ENCODE measurements around the gene ANKFY1.
"Not testable (repeated sequence)": the region's sequence is repeated elsewhere in the genome, so short reads cannot be mapped to it uniquely, and the experiment has no call there.

The ANKFY1 gene

DNA sequence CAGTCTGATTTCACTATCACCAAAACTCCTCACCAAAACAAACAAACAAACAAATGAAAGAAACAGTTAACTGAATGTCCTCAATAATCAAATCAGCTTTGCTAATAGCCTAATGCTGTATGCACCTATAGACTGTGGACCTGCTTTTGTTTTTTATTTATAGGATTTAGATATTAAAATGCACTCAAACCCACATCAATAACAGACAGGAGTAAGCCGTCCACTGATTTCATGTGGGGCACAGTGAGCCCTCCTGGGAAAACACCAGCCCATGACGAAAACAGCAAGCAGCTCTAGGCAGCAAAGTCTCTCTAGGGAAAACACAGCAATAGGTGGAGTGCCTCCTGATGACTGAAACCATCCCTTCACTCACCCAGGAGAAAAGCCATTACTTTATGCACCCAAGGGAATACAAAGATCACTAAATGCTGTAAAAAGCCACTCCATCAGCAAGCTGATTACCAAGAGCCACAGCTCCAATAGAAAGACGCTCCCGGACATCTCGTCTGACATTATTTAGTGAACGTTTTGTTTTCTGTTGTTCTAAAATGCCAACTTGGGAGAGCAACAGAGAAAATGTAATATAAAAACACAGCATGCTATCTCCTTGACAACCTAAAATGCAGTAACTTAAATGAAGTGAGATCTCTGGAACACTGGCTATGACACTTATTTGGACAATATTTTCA lies 47.8 kb downstream of the ANKFY1 start:
- no peak for DNase-seq

DNA sequence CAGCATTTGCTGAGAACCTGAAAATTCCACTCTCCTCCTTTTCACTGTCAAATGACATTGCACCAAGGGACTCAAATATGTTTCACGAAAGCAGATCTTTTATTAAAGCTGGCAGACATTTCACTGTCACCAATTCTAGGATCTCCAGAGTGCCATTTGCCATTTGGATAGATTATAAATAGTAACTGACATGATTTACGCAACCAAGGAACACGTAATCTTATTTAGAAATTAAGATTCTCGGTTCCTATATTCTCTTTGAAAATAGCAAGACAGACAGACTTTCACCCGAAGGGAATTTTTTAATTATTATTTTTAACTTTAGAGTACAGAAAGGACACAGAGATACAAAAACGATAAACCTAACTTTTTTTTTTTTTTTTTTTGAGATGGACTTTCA lies 49.6 kb downstream of the ANKFY1 start:
- DNase-seq = no peak

DNA sequence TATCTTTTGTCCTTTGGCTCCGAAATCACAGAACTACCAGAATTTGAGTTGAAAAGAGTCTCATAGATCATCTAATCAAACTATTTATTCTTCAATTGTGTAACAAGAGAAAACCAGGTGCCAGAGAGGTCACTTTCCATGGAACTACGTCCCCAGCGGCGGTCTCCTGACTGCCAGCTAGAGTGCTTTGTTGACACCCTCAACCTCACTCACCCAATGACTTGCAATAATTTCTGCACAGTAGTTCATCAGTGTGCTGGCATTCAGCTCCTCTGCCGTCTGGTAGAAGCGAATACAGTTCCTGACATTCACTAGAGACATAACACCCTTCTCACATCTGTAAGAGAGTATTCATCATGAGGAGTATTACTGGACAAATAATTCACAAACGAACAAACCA lies 54.2 kb downstream of the ANKFY1 start:
- no peak for DNase-seq

DNA sequence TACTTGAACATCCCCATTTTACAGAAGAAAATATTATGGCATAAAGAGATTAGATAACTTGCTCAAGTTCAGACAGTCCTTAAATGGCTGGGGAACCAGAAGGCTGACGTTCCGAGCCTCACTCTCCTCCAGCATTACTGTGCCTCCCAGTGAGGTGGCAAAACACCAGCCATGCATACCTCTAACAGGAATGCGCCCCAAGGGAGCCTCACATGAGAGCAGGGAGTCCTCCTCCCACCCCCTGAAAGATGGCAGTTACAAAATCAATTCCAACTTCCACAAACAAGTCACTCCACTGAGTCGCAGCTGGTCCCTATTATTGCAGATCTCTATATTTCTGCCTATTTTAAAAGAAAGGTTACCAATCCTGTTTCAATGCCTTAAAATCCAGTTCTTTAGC lies 55.5 kb downstream of the ANKFY1 start:
- DNase-seq = no peak

DNA sequence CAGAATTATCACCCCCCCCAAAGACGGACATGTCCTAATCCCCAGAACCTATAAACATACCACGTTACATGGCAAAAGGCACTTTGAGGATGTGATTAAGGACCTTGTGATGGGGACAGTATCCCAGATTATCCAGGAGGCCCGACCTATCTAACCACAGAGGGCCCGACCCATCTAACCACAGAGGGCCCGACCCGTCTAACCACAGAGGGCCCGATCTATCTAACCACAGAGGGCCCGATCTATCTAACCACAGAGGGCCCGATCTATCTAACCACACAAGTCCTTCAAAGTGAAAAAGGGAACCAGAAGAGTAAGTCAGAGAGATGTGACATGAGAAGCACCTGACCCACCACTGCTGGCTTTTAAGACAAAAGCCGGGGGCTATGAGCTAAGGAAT lies 56.8 kb downstream of the ANKFY1 start:
- peak in 1 of 2 donors; percentile 18 for DNase-seq

DNA sequence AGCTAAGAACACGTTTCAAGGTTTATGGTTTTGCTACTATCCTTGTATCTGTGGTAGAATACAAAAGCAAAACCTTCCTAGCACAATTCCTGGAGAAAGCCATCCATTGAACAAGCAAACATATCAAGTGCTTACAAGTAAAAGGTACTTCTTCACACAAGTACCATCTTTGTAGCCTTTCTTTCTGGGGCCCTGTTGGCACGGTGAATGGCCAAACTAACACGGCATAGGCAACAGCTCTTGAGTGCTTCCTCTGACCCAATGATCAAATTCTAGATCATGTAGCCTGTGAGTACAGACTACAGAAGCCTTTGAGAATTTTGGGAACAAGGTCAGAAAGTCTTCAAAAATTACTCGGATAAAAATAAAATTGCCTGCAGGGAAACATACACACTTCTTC lies 57.9 kb downstream of the ANKFY1 start:
- no peak for DNase-seq

DNA sequence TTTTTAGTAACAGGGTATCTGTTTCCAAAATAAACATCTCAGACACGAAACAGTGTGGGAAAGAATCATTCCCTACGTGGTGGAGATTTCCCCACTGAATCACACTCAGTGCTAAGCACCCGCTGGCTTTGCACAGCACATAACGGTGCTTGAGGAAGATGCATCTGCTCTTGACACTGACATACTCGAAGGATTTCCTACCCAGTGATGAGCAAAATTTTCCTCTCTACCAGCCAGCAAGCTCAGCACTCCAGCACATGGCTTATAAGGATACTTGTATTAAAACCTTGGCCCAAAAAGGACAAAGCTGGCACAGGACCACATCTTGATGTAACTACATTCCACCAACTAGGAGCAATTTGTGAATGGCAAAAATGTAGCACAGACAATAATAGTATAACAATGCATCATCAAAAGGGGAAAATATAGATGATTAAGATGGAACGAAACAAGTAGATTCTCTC lies 59.0 kb downstream of the ANKFY1 start:
- no peak for DNase-seq

DNA sequence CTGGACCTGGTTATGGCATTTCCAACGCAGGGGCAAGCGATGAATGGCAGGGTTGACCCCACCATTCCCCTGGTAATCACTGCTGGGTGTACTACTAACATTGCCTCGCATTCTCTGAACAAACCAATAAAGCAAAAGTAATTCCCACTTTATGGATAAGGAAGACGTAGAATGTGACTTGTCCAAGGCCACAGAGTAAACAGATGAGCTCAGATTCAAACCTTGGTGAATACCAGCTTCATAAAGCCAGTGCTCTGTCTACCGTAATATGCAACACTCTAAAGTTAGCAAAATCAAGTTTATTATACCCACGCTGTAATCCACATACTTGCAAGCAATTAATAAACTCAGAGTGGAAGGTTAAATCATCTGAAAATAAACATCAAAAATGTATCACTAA lies 59.6 kb downstream of the ANKFY1 start:
- no peak for DNase-seq

DNA sequence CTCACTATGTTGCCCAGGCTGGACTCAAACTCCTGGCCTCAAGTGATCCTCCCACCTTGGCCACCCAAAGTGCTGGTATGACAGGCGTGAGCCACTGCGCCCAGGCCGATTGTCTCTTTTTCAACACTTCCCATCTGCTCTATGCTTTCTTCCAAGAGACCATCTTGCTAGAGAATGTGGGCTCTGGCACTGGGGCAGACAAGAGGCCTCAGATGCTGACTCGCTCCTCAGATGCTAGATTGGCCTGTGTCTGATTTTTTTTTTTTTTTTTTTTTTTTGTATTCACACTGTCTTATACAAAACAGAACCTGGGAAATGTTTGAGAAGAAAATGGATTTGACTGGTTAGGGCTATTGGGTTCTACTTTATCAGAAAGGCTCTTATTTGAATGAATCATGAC lies 62.6 kb downstream of the ANKFY1 start:
- DNase-seq = no peak

DNA sequence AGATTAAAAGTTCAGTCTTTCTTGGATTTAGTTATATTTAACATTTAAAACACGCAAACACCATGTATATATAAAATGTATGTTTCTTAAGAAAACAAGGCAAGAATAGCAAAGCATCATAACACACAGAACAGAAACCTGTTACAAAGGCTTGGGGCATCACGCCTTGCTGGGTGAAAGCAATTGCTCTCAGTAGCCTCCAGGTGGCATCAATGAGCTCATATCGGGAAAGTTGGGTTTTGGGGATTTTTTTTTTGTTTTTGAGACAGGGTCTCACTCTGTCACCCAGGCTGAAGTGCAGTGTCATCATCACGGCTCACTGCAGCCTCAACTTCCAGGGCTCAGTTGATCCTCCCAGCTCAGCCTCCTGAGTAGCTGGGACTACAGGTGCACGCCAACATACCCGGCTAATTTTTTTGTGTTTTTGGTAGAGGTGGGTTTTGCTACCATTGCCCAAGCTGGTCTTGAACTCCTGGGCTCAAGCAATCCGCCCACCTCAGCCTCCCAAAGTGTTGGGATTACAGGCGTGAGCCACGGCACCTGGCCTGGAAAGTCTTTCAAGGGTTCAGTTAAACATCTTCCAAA lies 63.9 kb downstream of the ANKFY1 start:
- peak; percentile 39 to 51 for DNase-seq

DNA sequence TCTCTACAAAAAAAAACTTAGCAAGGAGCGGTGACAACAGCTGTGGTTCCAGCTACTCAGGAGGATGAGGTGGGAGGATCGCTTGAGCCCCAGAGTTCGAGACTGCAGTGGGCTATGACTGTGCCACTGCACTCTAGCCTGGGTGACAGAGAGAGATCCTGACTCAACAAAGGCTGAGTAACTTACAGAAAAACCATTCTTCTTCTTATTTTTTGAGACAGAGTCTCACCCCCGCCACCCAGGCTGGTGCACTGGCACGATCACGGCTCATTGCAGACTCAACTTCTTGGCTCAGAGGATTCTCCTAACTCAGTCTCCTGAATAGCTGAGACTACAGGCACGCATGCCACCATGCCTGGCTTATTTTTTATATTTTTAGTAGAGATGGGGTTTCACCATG lies 64.8 kb downstream of the ANKFY1 start:
- no peak for DNase-seq

DNA sequence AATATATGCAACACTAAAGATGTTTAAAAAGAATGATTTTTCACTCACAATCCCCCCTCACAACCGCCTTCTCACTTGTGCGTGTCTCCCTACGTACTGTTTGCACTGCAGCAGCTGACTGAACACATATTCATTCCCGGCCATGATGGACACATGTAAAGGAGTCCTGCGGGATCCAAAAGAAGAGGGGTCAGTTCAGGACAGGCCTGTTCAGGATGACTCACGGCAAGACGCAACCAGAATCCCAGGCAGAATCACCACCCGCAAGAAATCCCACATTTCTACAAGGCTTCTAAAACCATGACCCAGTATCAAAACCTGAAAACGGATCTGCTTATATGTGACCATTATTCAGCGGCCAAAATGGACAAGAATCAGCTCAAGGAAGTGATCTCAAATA lies 68.5 kb downstream of the ANKFY1 start:
- no peak for DNase-seq

DNA sequence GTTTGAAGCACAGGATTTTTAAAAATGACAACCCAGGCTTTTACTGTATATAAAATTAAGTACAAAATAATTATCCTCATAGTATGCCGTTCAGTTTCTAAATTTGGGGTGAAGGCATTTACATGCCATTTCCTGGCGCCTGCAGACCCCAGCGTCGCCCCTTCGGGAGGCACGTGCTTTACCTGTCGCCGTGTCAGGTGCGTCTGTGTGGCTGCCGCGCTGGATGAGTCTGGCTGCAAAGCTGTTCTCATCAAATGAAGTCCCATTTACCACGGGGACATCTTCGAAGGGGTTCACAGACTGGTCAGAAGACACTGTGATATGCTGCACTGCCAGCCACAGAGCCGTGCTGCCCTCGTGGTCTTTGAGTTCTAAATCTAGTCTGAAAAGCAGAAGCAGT lies 69.0 kb downstream of the ANKFY1 start:
- DNase-seq = no peak

DNA sequence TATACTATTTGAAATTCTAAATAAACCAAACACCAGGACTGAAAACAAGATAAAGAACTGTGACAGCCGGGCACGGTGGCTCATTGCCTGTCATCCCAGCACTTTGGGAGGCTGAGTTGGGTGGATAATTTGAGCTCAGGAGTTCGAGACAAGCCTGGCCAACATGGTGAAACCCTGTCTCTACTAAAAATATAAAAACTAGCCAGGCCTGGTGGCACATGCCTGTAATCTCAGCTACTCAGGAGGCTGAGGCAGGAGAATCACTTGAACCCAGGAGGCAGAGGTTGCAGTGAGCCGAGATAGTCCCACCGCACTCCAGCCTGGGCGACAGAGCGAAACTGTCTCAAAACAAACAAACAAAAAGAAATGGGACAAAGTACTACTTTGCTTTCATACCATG lies 73.0 kb downstream of the ANKFY1 start:
- DNase-seq = not testable (repeated sequence)

DNA sequence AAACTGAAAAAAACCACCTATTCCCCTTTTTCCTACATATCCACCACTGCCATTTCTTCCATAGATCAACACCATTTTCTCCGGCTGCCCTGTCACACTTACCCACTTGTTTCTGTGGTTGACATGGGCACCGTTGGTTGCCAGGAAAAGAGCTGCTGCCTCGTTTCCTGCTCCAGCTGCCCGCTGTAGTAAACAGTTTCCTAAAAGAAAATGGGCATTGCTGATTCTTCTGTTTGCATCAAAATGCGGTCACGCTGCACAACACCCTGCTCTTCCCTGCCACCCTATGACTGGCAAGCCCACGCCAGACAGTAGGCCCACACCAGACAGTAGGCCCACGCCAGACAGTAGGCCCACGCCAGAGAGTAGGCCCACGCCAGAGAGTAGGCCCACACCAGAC lies 74.5 kb downstream of the ANKFY1 start:
- no peak for DNase-seq

DNA sequence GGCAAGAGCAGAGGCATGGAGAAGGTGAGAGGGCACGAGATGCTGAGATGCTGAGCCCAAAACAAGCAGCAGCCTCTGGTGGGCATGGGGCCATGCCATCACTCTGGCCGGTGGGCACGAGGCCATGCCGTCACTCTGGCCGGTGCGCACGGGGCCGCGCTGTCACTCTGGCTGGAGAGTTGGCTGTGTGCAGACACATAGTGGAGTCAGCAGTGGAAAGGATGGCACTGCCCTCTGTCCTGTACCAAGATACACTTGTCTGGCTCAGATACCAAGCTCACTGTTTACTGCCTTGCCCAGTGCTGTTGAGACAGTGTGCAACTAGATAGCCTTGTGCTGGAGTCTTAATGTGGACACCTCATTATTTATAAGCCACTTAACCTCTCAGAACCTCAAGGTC lies 75.7 kb downstream of the ANKFY1 start:
- DNase-seq = no peak

DNA sequence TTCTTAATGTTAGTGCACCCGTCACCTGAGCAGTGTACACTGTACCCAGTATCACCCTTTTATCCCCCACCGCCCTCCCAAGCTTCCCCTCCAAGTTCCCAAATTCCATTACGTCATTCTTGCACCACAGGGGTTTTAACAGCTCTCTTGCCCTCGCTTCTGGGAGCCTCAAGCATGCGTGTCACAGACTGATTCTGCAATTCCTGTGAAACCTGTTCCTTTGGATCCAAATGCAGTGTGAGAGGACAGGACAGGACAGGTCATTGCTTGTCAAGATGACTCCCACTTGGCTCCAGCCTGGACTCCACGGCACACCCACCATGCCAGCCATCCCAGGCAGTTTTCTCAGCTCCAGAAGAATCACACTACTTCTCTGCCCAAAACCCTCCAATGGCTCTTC lies 76.7 kb downstream of the ANKFY1 start:
- no peak for DNase-seq

DNA sequence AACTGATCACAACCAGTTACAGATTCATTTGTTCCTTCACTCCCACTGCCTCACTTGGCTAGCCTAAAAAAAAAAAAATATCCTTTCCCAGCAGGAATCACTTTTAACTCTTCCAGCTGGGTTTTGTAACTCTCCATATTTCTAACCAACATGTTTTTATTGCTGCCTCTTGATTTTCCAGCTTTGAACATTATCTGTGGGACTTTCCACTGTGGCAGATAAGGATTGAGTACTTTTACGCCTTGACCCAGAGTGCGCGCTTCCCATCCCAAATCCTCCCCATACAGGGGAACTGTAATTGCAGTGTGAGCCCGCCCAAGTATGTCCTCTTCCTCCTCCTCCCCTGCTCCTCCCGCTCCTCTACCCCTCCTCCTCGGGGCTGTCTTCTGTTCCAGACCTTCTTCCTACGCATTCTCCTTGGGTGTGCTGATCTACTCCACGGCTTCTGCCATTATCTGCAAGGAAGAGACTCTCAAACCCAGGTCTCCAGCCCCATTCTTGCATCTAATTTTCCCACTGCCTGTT lies 77.4 kb downstream of the ANKFY1 start:
- no peak for DNase-seq

DNA sequence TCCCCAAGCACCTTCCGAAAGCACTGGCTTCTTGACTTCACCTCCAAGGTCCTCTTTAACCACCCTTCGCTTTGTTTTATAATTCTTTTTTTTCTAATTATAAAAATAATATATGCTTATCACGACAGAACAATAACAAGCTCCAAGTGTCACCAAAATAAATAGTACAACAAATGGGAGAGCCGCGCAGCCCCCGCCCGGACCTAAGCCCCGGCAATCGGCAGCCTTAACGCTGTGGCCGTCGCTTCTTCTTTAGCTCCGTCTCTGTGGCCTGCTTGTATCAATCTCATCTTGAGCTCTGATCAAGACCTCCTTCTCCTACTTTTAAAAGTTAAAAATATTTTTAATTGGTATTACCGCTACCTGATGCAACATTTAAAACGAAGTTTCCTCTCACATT lies 78.1 kb downstream of the ANKFY1 start:
- DNase-seq = no peak

DNA sequence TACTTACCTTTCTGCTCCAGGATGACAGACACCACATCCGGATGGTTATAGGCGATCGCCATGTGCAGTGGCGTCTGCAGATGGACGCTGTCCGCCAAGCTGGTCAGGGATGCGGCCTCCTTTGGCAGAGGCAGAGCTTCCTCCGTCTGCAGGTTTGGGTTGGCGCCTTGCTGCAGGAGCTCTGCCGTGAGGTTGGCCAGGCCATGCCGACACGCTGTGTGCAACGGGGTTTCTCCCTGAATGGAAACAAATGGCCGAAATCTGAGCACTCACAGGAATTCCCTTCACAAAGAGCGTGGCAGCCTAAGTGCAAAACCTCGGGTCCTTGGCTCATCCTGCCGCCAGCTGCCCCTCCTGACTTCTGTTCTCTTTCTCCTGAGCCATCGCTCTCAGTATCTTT lies 79.0 kb downstream of the ANKFY1 start:
- DNase-seq = no peak

DNA sequence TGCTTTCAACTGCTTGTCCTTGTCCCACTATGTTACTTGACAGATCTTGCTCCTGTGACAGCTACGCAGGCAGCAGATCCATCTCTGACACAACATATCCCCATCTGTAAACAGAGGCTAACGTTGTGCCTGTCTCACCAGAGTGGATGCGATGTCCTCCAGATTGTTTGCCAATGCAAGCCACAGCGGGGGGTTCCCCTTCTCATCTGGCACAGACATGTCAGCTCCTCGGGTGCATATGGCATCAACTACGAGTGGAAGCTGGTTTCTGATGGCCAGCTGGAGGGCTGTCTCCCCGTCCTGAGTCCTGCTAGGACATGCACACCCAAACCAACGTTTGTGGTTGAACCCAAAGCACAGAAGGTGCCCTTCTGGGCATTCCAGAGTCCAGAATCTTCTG lies 81.7 kb downstream of the ANKFY1 start:
- no peak for DNase-seq

DNA sequence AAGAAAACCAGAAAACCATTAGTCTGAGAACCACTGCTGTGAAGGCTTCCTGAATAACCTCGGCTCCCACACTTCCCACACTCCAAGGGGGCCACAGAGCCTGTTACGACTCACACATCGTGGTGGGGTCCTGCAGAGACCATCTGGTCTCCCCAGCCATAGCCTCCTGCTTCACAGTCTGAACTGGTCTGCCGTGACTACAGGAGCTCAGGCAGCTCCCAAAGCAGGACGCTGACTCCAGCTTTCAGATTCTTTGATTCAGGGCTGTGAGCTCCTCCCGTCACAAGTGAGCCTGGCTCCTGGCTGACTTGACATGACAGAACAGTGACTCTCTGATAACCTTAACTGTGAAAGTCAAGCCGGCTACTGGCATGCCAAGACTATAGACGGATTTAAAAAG lies 83.0 kb downstream of the ANKFY1 start:
- DNase-seq = no peak

DNA sequence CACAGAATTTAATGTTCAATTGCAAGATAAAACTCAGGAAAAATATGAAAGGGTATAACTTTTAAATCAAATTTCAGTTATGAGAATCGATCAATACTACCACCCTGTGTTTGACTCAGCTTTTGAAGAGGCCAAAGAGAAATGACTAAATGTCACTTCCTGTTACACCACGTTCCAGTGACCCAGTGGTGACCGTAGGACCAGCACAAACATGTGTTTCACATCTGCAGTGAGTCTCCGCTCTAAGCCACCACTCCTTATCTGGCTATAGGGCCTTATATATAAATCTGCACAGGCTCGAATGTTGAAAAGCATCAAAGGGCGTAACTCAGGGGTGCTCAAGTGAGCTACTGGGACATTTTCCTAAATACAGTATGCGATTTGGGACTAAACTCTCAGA lies 84.7 kb downstream of the ANKFY1 start:
- DNase-seq = no peak

DNA sequence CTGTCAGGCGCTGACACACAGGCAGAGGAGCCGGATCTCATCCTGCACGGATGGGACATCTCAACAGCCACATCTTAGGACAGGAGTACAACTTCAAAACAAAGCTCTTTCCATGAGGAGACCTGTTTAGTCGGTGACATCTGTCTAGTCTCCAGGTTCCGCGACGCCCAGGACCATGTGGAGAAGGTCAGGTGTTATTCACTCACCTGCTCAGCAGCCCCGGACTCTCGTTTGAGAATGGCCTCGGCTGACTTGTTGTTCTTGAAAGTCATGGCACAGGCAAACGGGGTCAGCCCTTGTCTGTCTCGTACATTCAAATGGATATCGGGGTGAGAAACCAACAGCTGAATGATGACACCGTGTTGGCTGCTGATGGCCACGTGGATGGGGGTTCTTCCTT lies 85.1 kb downstream of the ANKFY1 start:
- DNase-seq = no peak

DNA sequence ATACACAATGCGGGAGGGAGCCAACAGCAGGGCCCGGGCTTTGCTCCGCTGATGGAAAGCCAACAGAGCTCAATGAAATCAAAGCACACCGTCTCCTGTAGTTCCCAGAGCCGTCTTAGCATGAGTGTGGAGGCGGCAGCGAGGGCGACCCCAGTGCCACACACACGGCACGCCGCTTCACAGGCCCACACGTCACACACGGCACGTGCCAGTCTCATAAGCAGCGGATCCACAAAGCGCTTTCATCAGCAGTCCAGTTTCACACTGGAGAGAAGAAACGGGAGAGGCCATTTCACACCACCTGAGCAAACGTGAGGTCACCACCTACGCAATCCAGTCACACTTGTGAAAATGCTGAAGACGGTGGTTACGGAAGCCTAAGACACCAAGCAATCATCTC lies 86.0 kb downstream of the ANKFY1 start:
- DNase-seq = no peak
